CD4-positive, alpha-beta T cell treated with Interleukin-6 for 4 hours (primary cell): ENCODE data around the gene ASAP2.
"Not testable (repeated sequence)": the region's sequence is repeated elsewhere in the genome, so short reads cannot be mapped to it uniquely, and the experiment has no call there.

Source experiments
- DNase-seq: peaks from one replicate; pipeline ENCODE4 v3.0.0-alpha.2; 2020; ENCODE audit warnings: mixed read lengths

ASAP2 gene

DNA sequence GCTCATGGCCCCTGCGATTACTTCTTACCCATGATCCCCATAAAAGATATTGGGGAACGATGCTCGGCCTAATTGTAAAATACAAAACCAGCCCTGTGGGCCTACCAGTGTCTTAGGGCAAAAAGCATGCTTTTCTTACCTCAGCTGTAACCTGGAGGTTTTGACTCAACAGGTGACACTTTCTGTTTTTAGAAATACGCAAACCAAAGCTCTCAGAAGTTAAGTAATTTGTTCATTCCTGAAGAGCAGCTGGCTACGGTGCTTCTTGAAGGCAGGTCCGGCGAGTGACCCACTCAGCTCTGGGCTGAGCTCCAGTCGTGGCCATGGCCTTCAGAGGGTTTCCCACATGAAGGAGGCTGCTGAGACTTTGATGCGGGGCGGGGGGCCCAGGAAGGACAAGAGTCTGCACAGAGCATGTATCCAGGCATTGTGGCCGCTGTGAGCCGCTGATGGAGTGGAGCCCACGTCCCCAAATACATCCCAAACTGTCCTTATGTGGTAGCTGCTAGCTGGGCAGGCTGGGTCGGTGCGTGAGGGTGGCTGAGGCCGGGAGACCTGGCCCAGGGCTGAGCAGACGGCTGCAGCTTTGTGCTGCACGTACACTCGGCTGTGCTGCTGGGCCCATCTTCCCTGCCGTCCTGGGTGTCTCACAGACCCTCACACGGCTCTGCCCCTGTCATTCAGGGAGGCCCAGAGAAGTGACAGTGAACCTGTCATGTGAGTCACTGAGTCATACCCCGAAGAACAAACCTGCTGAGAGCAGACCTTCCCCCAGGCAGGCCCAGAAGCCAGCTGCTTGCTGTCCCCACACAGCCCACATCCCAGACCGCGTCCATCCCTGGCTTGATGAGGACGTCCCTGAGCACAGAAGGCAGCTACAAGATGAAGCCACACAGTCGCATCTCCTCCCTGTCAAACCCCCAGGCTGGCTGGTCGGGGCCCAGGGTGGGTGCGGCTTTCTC, 182.6 kb downstream of the ASAP2 start:
- DNase-seq: no peak

DNA sequence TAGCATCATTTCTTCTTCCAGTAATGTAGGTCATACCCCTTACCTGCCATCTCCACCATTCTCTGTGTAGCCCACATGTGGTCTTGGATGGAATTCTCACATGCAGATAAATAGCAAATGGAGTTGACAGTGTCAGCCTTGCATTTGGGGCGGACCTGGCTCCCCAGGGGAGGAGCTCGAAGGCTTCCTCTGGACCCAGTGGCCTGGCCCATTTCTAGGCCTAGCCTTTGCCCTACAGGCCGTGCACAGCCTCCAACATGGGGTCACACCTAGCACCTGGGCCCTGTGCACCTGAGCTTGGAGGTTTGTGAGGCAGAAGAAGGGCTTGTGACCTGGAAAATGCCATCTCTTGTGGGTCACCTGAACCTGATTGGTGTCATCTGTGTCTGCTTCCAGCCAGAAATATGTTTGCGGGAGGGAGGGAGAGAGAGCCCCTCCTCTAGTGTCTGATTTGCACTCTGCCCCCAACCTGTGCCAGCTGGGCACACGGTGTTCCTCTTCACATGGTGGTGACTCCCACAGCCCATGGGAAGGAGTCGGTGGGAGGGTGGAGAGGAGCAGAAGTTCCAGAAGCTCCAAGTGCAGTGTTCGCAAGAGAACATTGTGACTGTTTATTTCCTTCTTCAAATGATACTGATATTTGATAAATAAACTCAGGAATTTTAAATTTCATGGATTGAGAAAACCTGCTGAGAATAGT, 183.7 kb downstream of the ASAP2 start:
- DNase-seq: no peak

DNA sequence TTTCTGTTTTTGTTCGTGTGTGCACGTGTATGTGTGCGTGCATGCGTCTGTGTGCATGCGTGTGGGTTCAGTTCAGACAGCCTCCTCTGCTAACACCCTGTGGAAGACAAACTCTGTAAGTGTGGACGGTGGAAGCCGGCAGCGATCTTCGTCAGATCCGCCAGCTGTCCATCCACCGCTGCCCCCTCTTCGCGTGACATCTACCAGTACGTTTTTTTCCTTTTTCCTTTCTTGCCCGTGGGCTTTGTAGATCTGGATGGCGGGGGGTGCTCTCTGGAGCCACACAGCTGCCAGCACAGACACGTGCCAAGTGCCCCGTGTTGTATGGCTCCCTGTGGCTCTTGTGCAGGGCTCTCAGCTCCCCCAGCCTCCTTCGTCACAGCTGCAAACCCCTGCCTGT, 184.4 kb downstream of the ASAP2 start:
- DNase-seq: no peak

- DNase-seq: no peak
Measured at GRCh38 chr2:9391961-9392720, 185.5 kb downstream of the ASAP2 start.

DNA sequence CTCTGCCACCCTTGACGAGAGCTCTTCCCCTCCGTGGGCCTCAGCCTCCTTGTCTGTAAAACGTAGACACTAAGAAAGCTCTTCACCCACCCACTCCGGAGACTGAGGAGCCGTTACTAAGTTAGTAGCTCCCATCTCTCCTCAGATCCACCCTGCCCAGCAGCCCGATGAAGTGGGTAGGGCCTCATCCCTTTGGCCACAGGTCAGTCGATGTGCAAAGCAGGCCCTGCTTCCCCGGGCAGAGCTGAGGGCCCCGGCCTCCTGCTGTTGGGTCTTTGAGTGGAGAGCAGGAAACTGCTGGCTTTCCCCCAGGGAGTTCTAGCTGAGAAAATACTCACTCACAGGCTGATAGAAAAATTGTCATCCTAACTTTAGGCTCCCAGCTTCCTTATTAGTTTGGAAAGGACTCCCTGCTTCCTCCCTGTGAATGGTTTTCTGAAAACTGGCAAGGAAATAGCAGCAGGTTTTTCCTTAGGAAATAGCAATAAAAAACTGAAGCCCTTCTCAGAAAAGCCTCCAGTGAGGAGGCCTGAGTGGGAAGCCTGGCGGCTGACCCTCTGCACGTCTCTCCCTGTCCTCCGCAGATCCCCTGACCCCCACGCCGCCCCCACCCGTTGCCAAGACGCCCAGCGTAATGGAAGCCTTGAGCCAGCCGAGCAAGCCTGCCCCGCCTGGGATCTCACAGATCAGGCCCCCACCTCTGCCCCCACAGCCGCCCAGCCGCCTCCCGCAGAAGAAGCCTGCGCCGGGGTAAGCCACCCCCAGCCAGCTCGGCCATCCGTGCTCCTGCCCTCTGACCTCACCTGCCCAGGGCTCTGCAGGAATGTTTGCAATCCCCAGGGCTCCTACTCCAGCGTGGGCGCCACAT, 186.5 kb downstream of the ASAP2 start:
- no peak for DNase-seq

DNA sequence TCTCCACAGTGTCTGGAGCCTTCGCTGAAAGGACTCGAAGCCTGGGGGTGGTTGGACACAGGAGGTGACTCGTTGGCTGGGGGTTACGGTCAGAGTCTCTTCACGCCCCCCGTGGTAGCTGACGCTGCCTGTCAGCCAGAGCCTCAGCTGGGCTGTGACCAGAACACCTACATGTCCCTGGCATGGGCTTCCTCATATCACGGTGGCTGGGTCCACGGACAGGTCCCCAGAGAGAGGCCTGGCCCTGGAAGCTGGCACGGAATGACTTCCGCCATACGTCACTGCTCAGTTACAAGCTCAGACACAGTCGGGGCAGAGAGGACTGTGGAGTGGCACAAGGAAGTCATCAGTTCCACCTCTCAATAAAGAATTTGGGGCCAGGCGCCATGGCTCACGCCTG, 188.2 kb downstream of the ASAP2 start:
- DNase-seq: no peak

GRCh38 chr2:9397201-9397600, 190.6 kb downstream of the ASAP2 start:
- no peak for DNase-seq

GRCh38 chr2:9398251-9398650, 191.6 kb downstream of the ASAP2 start:
- DNase-seq: not testable (repeated sequence)

- no peak for DNase-seq
Measured at GRCh38 chr2:9398881-9399780, 192.5 kb downstream of the ASAP2 start.

GRCh38 chr2:9400268-9401058, 193.9 kb downstream of the ASAP2 start:
- DNase-seq: no peak

- no peak for DNase-seq
Measured at GRCh38 chr2:9401059-9401547, 194.5 kb downstream of the ASAP2 start.

- no peak for DNase-seq
Measured at GRCh38 chr2:9401646-9402371, 195.2 kb downstream of the ASAP2 start.

- no peak for DNase-seq
Measured at GRCh38 chr2:9403924-9404323, 197.3 kb downstream of the ASAP2 start.

DNA sequence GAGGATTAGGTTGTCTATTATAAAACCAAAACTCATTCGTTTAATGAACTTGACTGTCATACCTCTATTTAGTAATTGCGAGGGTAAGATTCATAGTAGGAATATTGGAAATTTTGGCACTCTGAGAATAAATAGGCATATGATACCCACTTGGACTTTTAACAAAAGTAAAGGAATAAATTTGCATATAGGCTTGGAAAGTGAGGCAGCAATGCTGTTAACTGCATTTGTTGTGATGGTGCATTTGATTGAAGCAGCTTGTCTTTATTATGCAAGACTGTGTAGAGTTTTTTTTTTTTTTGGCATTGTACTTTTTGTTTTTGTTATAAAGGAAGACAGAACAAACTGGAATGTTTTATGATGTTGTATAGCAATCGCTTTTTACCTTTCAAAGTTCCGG, 197.8 kb downstream of the ASAP2 start:
- no peak for DNase-seq

- no peak for DNase-seq
Measured at GRCh38 chr2:9405636-9406035, 199.0 kb downstream of the ASAP2 start.

GRCh38 chr2:9406529-9407362, 200.1 kb downstream of the ASAP2 start:
- no peak for DNase-seq

- DNase-seq: no peak
Measured at GRCh38 chr2:9407363-9407811, 200.8 kb downstream of the ASAP2 start.

DNA sequence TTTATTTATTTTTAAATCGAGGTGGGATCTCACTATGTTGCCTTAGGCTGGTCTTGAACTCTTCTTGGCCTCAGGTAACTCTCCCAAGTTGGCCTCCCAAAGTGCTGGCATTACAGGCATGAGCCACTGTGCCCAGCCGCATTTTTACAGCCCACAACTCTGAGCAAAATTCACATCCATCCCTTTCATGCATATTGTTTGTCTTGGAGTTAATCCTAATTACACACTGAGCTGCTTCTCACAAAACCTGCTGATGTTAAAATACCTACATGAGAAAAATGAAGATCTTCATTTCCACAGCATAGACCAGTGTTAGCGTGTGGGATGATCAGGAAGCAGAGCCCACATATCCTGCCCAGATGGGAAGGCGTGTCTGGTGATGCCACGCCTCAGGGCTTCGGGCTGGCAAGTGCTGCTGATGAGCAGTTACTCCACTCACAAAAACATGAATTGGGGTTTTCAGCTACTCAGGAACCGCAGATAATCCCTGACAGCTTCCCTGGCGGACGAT, 202.1 kb downstream of the ASAP2 start:
- no peak for DNase-seq
